K562 (cell line): ENCODE measurements around the gene LAMA2. TPM values are rescaled to one million over a fixed set of nuclear protein-coding genes. Genes with fewer than 3 reads are reported as not detected.

Experiments used
- ATAC-seq: fragments of 200-7000 bp; cut with Tn5 transposase; 3 replicates; pipeline ENCODE4 v1.9.1; 2020; ENCODE audit warnings: moderate library complexity
- BruUV-seq: library from RNA; stranded (reverse); fragments of 400-500 nt; replicated peaks from 2 replicates; lab custom pipeline; 2021; lab: Mats Ljungman, UMichigan
- CTCF ChIA-PET: fragments of 300-600 bp; formaldehyde crosslinking; extraction: SDS; loops from one replicate; lab custom pipeline; 2021; ENCODE audit warnings: low intra/inter-chr PET ratio; lab: Yijun Ruan, JAX
- POLR2A ChIA-PET: fragments of 300-600, 350-650 bp; sonication (Branson Sonifier 250); formaldehyde crosslinking; extraction: SDS; loops from one replicate; lab custom pipeline; 2021; ENCODE audit warnings: antibody characterized with exemption, inconsistent platforms; lab: Yijun Ruan, JAX
- DNase-seq, 4 experiments: peaks; one replicate each; pipeline versions ENCODE4 v3.0.0 to v3.0.0-alpha.2; 2011 to 2018; ENCODE audit warnings: low spot score in 3 of 4, mixed read lengths in 3 of 4; ENCODE audit errors: extremely low read depth in 1 of 4
- FAIRE-seq: peaks from 2 replicates; lab custom pipeline; 2011; peaks lifted over from hg19 to GRCh38; lab: Jason Lieb, UNC
- H2AFZ ChIP-seq: 2 replicates; pipeline ENCODE4 v1.6.0; 2011; ENCODE audit warnings: low read depth, low read length, control low read depth, inconsistent platforms
- H3K27ac ChIP-seq: fragments of 200-600 bp; 3 replicates; pipeline ENCODE4 v1.8.0; 2011; ENCODE audit warnings: low read depth, mild to moderate bottlenecking, control low read depth, inconsistent platforms, low read length, moderate library complexity, mixed read lengths; ENCODE audit errors: extremely low read depth
- H3K27me3 ChIP-seq, 2 experiments: fragments of 300-600 bp in 1 of 2; 2 replicates in 1 of 2; 3 replicates in 1 of 2; pipeline versions ENCODE4 v1.6.0 to v1.8.0; 2011; ENCODE audit warnings: inconsistent platforms in 2 of 2, low read length in 2 of 2, mild to moderate bottlenecking in 1 of 2, mixed read lengths in 1 of 2, moderate library complexity in 1 of 2; ENCODE audit not compliant: control insufficient read depth in 2 of 2, insufficient read depth in 2 of 2
- H3K36me3 ChIP-seq: fragments of 300-600 bp; 3 replicates; pipeline ENCODE4 v1.8.0; 2011; ENCODE audit warnings: mild to moderate bottlenecking, low read length, inconsistent platforms; ENCODE audit not compliant: control insufficient read depth, insufficient read depth
- H3K4me1 ChIP-seq, 2 experiments: fragments of 200-600 bp in 1 of 2; replicated peaks in 1 of 2; 2 replicates in 1 of 2; 3 replicates in 1 of 2; pipeline versions ENCODE4 v1.5.1 to v1.8.0; 2011; ENCODE audit warnings: inconsistent platforms in 2 of 2, low read length in 2 of 2, mild to moderate bottlenecking in 1 of 2, mixed read lengths in 1 of 2, moderate library complexity in 1 of 2; ENCODE audit not compliant: control insufficient read depth in 2 of 2, insufficient read depth in 2 of 2
- H3K4me2 ChIP-seq: 2 replicates; pipeline ENCODE4 v1.6.1; 2011; ENCODE audit warnings: low read length, control low read depth, inconsistent platforms, mixed read lengths; ENCODE audit not compliant: insufficient read depth
- H3K4me3 ChIP-seq: fragments of 200-600 bp; sonication (generic), shearing (Covaris generic); 2 replicates; pipeline ENCODE4 v1.5.1; 2016; ENCODE audit warnings: control low read depth, inconsistent platforms
- H3K79me2 ChIP-seq: fragments of 200-600 bp; 3 replicates; pipeline ENCODE4 v1.8.0; 2011; ENCODE audit warnings: low read length, inconsistent platforms; ENCODE audit not compliant: control insufficient read depth, insufficient read depth
- H3K9ac ChIP-seq, 2 experiments: 2 replicates each; pipeline versions ENCODE4 v1.6.0 to v1.6.1; 2011; ENCODE audit warnings: low read depth in 2 of 2, low read length in 2 of 2, control low read depth in 1 of 2, inconsistent platforms in 1 of 2, mild to moderate bottlenecking in 1 of 2, mixed read lengths in 1 of 2; ENCODE audit not compliant: insufficient read depth in 1 of 2
- H3K9me1 ChIP-seq: one replicate; pipeline ENCODE4 v1.6.0; 2011; ENCODE audit warnings: inconsistent platforms, mild to moderate bottlenecking, low read length, moderate library complexity; ENCODE audit not compliant: control insufficient read depth, insufficient read depth
- H3K9me3 ChIP-seq: replicated peaks from 2 replicates; pipeline ENCODE4 v1.5.1; 2011; ENCODE audit warnings: low read depth, low read length, inconsistent platforms; ENCODE audit not compliant: control insufficient read depth, insufficient read depth
- H4K20me1 ChIP-seq: replicated peaks from 2 replicates; pipeline ENCODE4 v1.6.1; 2011; ENCODE audit warnings: low read length, inconsistent platforms, mixed read lengths; ENCODE audit not compliant: control insufficient read depth, insufficient read depth
- BRD4 ChIP-seq: fragments of 200-600 bp; sonication (generic); IDR thresholded peaks from 2 replicates; pipeline ENCODE4 v1.6.1; 2017; ENCODE audit warnings: inconsistent platforms
- L3MBTL2 ChIP-seq: fragments of 450-650 bp; IDR thresholded peaks from 2 replicates; pipeline ENCODE4 v1.6.1; 2016; ENCODE audit warnings: mild to moderate bottlenecking, moderate library complexity
- RBM15 ChIP-seq: fragments of 200-400 bp; formaldehyde crosslinking; IDR thresholded peaks from 2 replicates; pipeline ENCODE4 v1.6.1; 2018; ENCODE audit warnings: mild to moderate bottlenecking, low read length, moderate library complexity; ENCODE audit not compliant: insufficient read depth
- RBM34 ChIP-seq: fragments of 200-400 bp; formaldehyde crosslinking; IDR thresholded peaks from 2 replicates; pipeline ENCODE4 v1.6.1; 2018; ENCODE audit warnings: low read length, borderline replicate concordance; ENCODE audit not compliant: insufficient read depth
- RFX7 ChIP-seq: fragments of 250-450 bp; sonication (Bioruptor Pico); IDR thresholded peaks from 2 replicates; pipeline ENCODE4 v1.5.1; 2021; ENCODE audit warnings: mild to moderate bottlenecking
- SIN3A ChIP-seq, 2 experiments: fragments of 150-350 bp in 1 of 2; IDR thresholded peaks; 2 replicates each; pipeline ENCODE4 v1.6.1; 2011 to 2016; ENCODE audit warnings: borderline replicate concordance in 2 of 2, low read depth in 2 of 2, low read length in 2 of 2, mild to moderate bottlenecking in 2 of 2, moderate library complexity in 2 of 2; ENCODE audit not compliant: control insufficient read depth in 1 of 2
- USF1 ChIP-seq: sonication (generic); formaldehyde crosslinking; IDR thresholded peaks from 2 replicates; pipeline ENCODE4 v1.9.0; 2022; ENCODE audit warnings: mild to moderate bottlenecking, missing genetic modification reagents
- ZFPM2 ChIP-seq: fragments of 250-450 bp; sonication (Bioruptor Pico); IDR thresholded peaks from 2 replicates; pipeline ENCODE4 v1.5.1; 2022; ENCODE audit warnings: mild to moderate bottlenecking
- ZNF197 ChIP-seq: fragments of 200-800 bp; sonication (Bioruptor generic); IDR thresholded peaks from 2 replicates; pipeline ENCODE4 v1.6.1; 2016; ENCODE audit warnings: low read depth, missing genetic modification characterization, missing compliant biosample characterization
- ZNF764 ChIP-seq: fragments of 250-450 bp; sonication (Bioruptor Pico); IDR thresholded peaks from 2 replicates; pipeline ENCODE4 v1.4.0; 2020; ENCODE audit warnings: low read depth, mild to moderate bottlenecking, moderate library complexity
- ZNF830 ChIP-seq: fragments of 250-450 bp; sonication (Bioruptor Pico); IDR thresholded peaks from 2 replicates; pipeline ENCODE4 v1.5.0; 2021; ENCODE audit warnings: mild to moderate bottlenecking
- WGBS: fragments of 100-300 bp; shearing (Covaris generic); methylation state at CpG from one replicate; pipeline ENCODE4 v1.1.6; 2016; ENCODE audit warnings: low coverage, mixed read lengths; ENCODE audit not compliant: insufficient coverage; ENCODE audit errors: missing lambda C conversion rate; 5-methylcytosine and 5-hydroxymethylcytosine counted together
- in situ Hi-C: fragments of 300-500 bp; cut with MboI; formaldehyde crosslinking; loops from 4 replicates; pipeline ENCODE4 v1.15.0; 2018; ENCODE audit warnings: inconsistent platforms, mixed read lengths
- intact Hi-C: fragments of 100-400 bp; cut with micrococcal nuclease; formaldehyde crosslinking; loops from 2 replicates; pipeline ENCODE4 v1.14.2; 2022
- polyA plus RNA-seq, 8 experiments: library from polyadenylated mRNA; depleted of rRNA in 4 of 8; stranded (reverse) in 5 of 8; unstranded in 3 of 8; fragments of >200 nt; fragmentation: Nextera tagmentation in 2 of 8; fragmentation: Illumina TruSeq in 1 of 8; extraction: Ambion mirVana in 2 of 8; extraction: Trizol in 1 of 8; gene quantifications; 2 replicates each; pipeline versions ENCODE4 v1.2.1 to v1.2.3, GENCODE V29; 2011 to 2014; ENCODE audit warnings: inconsistent platforms in 1 of 8, missing spikeins in 1 of 8
- total RNA-seq, 7 experiments: library from RNA; depleted of rRNA in 6 of 7; stranded (reverse); fragments of >200 nt in 6 of 7; fragmentation: Illumina TruSeq in 2 of 7; extraction: Trizol in 2 of 7; gene quantifications; 2 replicates each; pipeline versions ENCODE4 v1.2.1 to v1.2.3, GENCODE V29; 2011 to 2021; ENCODE audit warnings: low replicate concordance in 1 of 7
- TF ChIP-seq, protein P1 (sequence below): sonication (generic); formaldehyde crosslinking; IDR thresholded peaks from 2 replicates; pipeline ENCODE4 v1.8.0; 2023; ENCODE audit warnings: mild to moderate bottlenecking, missing genetic modification reagents

LAMA2 gene
- total and polyA plus RNA-seq, 9 of the 15 experiments (the other 6 are each of a cell fraction or from before 2014, with no cell fraction given): 0.04 to 1.5 (median 0.36) TPM

GRCh38 chr6:128979071-128979470 is 96.1 kb downstream of the LAMA2 start:
- DNase-seq (no peak), FAIRE-seq (no peak), ATAC-seq (no peak)
- H3K79me2 ChIP-seq: no peaks in the 10 kb centered on the region
- no peaks in the 10 kb centered on the region for H3K9me1 ChIP-seq
- H3K9me3 ChIP-seq: no peaks in the 10 kb centered on the region
- BruUV-seq: no TSS peak
- no peak overlapping the region for H3K4me3 ChIP-seq
- H3K4me1 ChIP-seq: no peaks in the 10 kb centered on the region
- no peaks in the 10 kb centered on the region for H3K27me3 ChIP-seq
- ChIA-PET CTCF (no interaction called here), POLR2A (no interaction called here)
- WGBS: 0% methylated on average over 2 of the region's 2 CpGs
- H2AFZ ChIP-seq: no peak overlapping the region
- no peaks in the 10 kb centered on the region for H4K20me1 ChIP-seq
- H3K36me3 ChIP-seq: no peaks in the 10 kb centered on the region
- no peak overlapping the region for H3K9ac ChIP-seq
- in situ Hi-C loops (no loop called here), intact Hi-C loops (no loop called here)
- H3K4me2 ChIP-seq: no peak overlapping the region
- H3K27ac ChIP-seq: no peak overlapping the region
- no peak for TF ChIP-seq BRD4
- TF ChIP-seq ZNF197 (CRISPR knock-in tag): no peak
- no peak for TF ChIP-seq RFX7
- TF ChIP-seq, protein P1, sequence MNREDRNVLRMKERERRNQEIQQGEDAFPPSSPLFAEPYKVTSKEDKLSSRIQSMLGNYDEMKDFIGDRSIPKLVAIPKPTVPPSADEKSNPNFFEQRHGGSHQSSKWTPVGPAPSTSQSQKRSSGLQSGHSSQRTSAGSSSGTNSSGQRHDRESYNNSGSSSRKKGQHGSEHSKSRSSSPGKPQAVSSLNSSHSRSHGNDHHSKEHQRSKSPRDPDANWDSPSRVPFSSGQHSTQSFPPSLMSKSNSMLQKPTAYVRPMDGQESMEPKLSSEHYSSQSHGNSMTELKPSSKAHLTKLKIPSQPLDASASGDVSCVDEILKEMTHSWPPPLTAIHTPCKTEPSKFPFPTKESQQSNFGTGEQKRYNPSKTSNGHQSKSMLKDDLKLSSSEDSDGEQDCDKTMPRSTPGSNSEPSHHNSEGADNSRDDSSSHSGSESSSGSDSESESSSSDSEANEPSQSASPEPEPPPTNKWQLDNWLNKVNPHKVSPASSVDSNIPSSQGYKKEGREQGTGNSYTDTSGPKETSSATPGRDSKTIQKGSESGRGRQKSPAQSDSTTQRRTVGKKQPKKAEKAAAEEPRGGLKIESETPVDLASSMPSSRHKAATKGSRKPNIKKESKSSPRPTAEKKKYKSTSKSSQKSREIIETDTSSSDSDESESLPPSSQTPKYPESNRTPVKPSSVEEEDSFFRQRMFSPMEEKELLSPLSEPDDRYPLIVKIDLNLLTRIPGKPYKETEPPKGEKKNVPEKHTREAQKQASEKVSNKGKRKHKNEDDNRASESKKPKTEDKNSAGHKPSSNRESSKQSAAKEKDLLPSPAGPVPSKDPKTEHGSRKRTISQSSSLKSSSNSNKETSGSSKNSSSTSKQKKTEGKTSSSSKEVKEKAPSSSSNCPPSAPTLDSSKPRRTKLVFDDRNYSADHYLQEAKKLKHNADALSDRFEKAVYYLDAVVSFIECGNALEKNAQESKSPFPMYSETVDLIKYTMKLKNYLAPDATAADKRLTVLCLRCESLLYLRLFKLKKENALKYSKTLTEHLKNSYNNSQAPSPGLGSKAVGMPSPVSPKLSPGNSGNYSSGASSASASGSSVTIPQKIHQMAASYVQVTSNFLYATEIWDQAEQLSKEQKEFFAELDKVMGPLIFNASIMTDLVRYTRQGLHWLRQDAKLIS (CRISPR knock-in tag): no peak
- TF ChIP-seq SIN3A (IDR thresholded peaks at IDR 0.05; ENCODE audit: borderline replicate concordance in 2 of 2, control insufficient read depth in 1 of 2, low read depth in 2 of 2, low read length in 2 of 2): no peak
- no peak for TF ChIP-seq ZNF764
- no peak for TF ChIP-seq ZNF830 (CRISPR knock-in tag)
- TF ChIP-seq ZFPM2: no peak
- TF ChIP-seq L3MBTL2: no peak
- no peak for TF ChIP-seq RBM34
- TF ChIP-seq USF1 (CRISPR knock-in tag): no peak
- no peak for TF ChIP-seq RBM15
